Measurements from ENCODE around the gene KRTAP12-1. TPM values are rescaled to one million over a fixed set of nuclear protein-coding genes. Genes with fewer than 3 reads are reported as not detected.
A peak's percentile ranks its signal among the peaks of the same experiment; 100 is the strongest.

Gene KRTAP12-1
- polyA plus RNA-seq, 3 donors: not detected

DNA sequence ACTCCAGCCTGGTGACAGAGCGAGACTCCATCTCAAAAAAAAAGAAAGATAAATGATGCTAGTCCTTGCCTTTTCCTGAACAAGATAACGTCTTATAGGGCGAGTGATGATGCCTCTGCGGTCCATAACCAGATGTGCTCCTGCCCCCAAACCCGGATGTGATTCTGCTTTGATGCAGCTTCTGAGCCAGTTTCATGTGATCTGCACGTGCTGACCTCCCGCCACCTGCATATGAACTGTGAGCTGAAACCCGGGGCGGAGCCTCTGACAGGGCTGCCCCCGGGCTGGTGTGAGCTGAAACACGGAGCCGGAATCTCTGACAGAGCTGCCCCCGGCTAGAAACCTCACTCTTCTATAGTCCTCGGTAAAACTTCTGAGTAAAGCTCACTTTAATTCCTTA lies 28.8 kb downstream of the KRTAP12-1 start:
- intact Hi-C loops (cut with micrococcal nuclease): no loop called here
- H3K4me3 Mint-ChIP-seq: no peak overlapping the region
- 81% methylated on average over 12 of the region's 14 CpGs for WGBS (ENCODE audit: insufficient coverage)
- Histone ChIP-seq H3K27me3 (ENCODE audit: control insufficient read depth in 2 of 2, insufficient read depth in 2 of 2, low read length in 2 of 2) (no peaks in the 10 kb centered on the region), H3K9me3 (replicated peaks in 1 of 2; ENCODE audit: control insufficient read depth in 1 of 2, insufficient read depth in 1 of 2, low read length in 2 of 2) (peaks cover 14 to 38% of the 10 kb centered on the region in 2 donors), H3K27ac (ENCODE audit: low read depth in 1 of 2, low read length in 2 of 2) (no peak overlapping the region), H3K4me3 (replicated peaks in 1 of 3; ENCODE audit: low read depth in 2 of 3, low read length in 3 of 3) (no peak overlapping the region), H3K36me3 (replicated peaks in 1 of 2; ENCODE audit: control insufficient read depth in 1 of 2, insufficient read depth in 2 of 2, low read length in 2 of 2) (no peaks in the 10 kb centered on the region), H2AFZ (ENCODE audit: insufficient read depth, low read depth, low read length, poor library complexity, severe bottlenecking) (no peak overlapping the region), H3K9ac (ENCODE audit: insufficient read depth, low read length, poor library complexity, severe bottlenecking) (no peak overlapping the region), H3K79me2 (ENCODE audit: insufficient read depth, low read length) (no peaks in the 10 kb centered on the region), H4K20me1 (ENCODE audit: insufficient read depth, low read length) (no peaks in the 10 kb centered on the region), H3K4me2 (replicated peaks; ENCODE audit: extremely low read depth, low read length, poor library complexity, severe bottlenecking) (no peak overlapping the region), H3K4me1 (ENCODE audit: control insufficient read depth in 1 of 2, insufficient read depth in 2 of 2, low read length in 2 of 2) (no peaks in the 10 kb centered on the region)
- peaks cover 23 to 46% (median 39%) of the 10 kb centered on the region in 7 donors for H3K9me3 Mint-ChIP-seq
- no peaks in the 10 kb centered on the region for H3K4me1 Mint-ChIP-seq
- peaks cover 2 to 10% (median 8%) of the 10 kb centered on the region in 3 donors for H3K27me3 Mint-ChIP-seq (ENCODE audit: low read depth in 3 of 3)
- TF ChIP-seq, protein P1, sequence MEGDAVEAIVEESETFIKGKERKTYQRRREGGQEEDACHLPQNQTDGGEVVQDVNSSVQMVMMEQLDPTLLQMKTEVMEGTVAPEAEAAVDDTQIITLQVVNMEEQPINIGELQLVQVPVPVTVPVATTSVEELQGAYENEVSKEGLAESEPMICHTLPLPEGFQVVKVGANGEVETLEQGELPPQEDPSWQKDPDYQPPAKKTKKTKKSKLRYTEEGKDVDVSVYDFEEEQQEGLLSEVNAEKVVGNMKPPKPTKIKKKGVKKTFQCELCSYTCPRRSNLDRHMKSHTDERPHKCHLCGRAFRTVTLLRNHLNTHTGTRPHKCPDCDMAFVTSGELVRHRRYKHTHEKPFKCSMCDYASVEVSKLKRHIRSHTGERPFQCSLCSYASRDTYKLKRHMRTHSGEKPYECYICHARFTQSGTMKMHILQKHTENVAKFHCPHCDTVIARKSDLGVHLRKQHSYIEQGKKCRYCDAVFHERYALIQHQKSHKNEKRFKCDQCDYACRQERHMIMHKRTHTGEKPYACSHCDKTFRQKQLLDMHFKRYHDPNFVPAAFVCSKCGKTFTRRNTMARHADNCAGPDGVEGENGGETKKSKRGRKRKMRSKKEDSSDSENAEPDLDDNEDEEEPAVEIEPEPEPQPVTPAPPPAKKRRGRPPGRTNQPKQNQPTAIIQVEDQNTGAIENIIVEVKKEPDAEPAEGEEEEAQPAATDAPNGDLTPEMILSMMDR (IDR thresholded peaks at IDR 0.05): no peak
- no peak for DNase-seq
- H3K27ac Mint-ChIP-seq: peak overlapping the region in 1 of 7 donors; percentile 69
- H3K36me3 Mint-ChIP-seq: no peaks in the 10 kb centered on the region

DNA sequence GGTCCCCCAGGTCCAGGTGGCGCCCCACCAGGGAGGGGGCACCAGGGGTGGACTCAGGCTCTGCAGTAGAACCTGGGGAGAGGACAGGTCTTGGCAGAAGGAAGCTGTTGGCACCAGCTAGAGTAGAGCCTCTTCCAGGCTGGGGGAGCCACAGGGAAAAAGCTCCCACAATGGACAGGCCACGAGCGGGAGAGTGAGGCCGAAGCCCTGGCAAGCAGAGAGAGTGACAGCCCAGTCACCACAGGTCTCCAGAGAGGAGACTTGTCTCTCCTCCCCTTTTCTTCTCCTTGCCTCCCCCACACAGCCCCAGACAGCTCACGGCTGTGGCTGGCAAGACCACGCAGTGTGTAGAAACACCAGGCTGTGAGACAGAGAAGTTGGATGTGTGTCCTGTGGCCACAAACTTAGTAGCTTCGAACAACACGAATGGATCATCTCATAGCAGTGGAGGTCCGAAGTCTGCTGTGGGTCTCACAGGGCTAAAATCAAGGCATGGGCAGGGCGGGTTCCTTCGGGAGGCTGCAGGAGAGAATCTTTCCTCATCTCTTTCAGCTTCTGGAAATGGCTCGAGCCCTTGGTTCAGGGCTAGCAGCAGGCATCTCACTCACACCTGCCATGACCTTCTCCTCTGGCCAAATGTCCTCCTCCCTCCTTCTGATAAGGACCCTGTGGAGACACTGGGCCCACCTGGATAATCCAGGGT lies 30.8 kb downstream of the KRTAP12-1 start:
- no peak for DNase-seq
- no peaks in the 10 kb centered on the region for H3K27me3 ChIP-seq (ENCODE audit: control insufficient read depth in 2 of 2, insufficient read depth in 2 of 2, low read length in 2 of 2)
- WGBS (ENCODE audit: insufficient coverage): 83% methylated on average over 10 of the region's 12 CpGs
- no peak overlapping the region for H3K27ac Mint-ChIP-seq
- H3K4me1 Mint-ChIP-seq: no peaks in the 10 kb centered on the region
- H2AFZ ChIP-seq (ENCODE audit: insufficient read depth, low read depth, low read length, poor library complexity, severe bottlenecking): no peak overlapping the region
- H3K27me3 Mint-ChIP-seq (ENCODE audit: low read depth in 3 of 3): peaks cover 2 to 14% (median 6%) of the 10 kb centered on the region in 3 donors
- H3K36me3 Mint-ChIP-seq: no peaks in the 10 kb centered on the region
- H3K4me3 Mint-ChIP-seq: no peak overlapping the region
- H3K4me1 ChIP-seq (ENCODE audit: control insufficient read depth in 1 of 2, insufficient read depth in 2 of 2, low read length in 2 of 2): no peaks in the 10 kb centered on the region
- TF ChIP-seq, protein P1 (IDR thresholded peaks at IDR 0.05): no peak
- H3K4me3 ChIP-seq (replicated peaks in 1 of 3; ENCODE audit: low read depth in 2 of 3, low read length in 3 of 3): no peak overlapping the region
- no peak overlapping the region for H3K27ac ChIP-seq (ENCODE audit: low read depth in 1 of 2, low read length in 2 of 2)
- intact Hi-C loops (cut with micrococcal nuclease): no loop called here
- no peak overlapping the region for H3K4me2 ChIP-seq (replicated peaks; ENCODE audit: extremely low read depth, low read length, poor library complexity, severe bottlenecking)
- no peaks in the 10 kb centered on the region for H3K79me2 ChIP-seq (ENCODE audit: insufficient read depth, low read length)
- H3K9ac ChIP-seq (ENCODE audit: insufficient read depth, low read length, poor library complexity, severe bottlenecking): no peak overlapping the region
- H4K20me1 ChIP-seq (ENCODE audit: insufficient read depth, low read length): no peaks in the 10 kb centered on the region
- H3K36me3 ChIP-seq (replicated peaks in 1 of 2; ENCODE audit: control insufficient read depth in 1 of 2, insufficient read depth in 2 of 2, low read length in 2 of 2): no peaks in the 10 kb centered on the region
- H3K9me3 Mint-ChIP-seq: peaks cover 10 to 33% (median 22%) of the 10 kb centered on the region in 7 donors
- peaks cover 0 to 24% of the 10 kb centered on the region in 2 donors for H3K9me3 ChIP-seq (replicated peaks in 1 of 2; ENCODE audit: control insufficient read depth in 1 of 2, insufficient read depth in 1 of 2, low read length in 2 of 2)

All from CD14-positive monocyte (primary cell).